ENCODE measurements around the gene KRAS. TPM values are rescaled to one million over a fixed set of nuclear protein-coding genes. Genes with fewer than 3 reads are reported as not detected.

KRAS gene
- total RNA-seq, 4 donors from 2014 or later: 4.6 to 39.5 (median 23.8) TPM

GRCh38 chr12:25208554-25208953 lies 42.2 kb downstream of the KRAS start:
- intact Hi-C loops (cut with DNase I; ENCODE audit: low total_unique reads): no loop called here
- Histone ChIP-seq H3K27me3 (no peaks in the 10 kb centered on the region), H3K27ac (no peak overlapping the region), H3K36me3 (no peaks in the 10 kb centered on the region), H3K4me1 (no peaks in the 10 kb centered on the region), H3K4me3 (no peak overlapping the region), H3K9me3 (no peaks in the 10 kb centered on the region)
- TF ChIP-seq CTCF (IDR thresholded peaks at IDR 0.05): no peak
- no peak for TF ChIP-seq POLR2A (IDR thresholded peaks at IDR 0.05)
- no peak for DNase-seq

GRCh38 chr12:25207846-25208245 lies 42.9 kb downstream of the KRAS start:
- Histone ChIP-seq H3K27ac (no peak overlapping the region), H3K27me3 (no peaks in the 10 kb centered on the region), H3K9me3 (no peaks in the 10 kb centered on the region), H3K4me3 (no peak overlapping the region), H3K36me3 (no peaks in the 10 kb centered on the region), H3K4me1 (no peaks in the 10 kb centered on the region)
- intact Hi-C loops (cut with DNase I; ENCODE audit: low total_unique reads): no loop called here
- no peak for DNase-seq
- TF ChIP-seq POLR2A (IDR thresholded peaks at IDR 0.05): no peak
- no peak for TF ChIP-seq CTCF (IDR thresholded peaks at IDR 0.05)

- TF ChIP-seq CTCF (IDR thresholded peaks at IDR 0.05) (no peak), POLR2A (IDR thresholded peaks at IDR 0.05) (no peak)
- intact Hi-C loops (cut with DNase I; ENCODE audit: low total_unique reads): no loop called here
- no peak overlapping the region for H3K4me3 ChIP-seq
Observed at GRCh38 chr12:25207411-25207810, 43.3 kb downstream of the KRAS start.

GRCh38 chr12:25202137-25202536 lies 48.6 kb downstream of the KRAS start:
- DNase-seq: no peak
- Histone ChIP-seq H3K36me3 (no peaks in the 10 kb centered on the region), H3K27ac (no peak overlapping the region), H3K27me3 (no peaks in the 10 kb centered on the region), H3K9me3 (no peaks in the 10 kb centered on the region), H3K4me3 (no peak overlapping the region), H3K4me1 (no peaks in the 10 kb centered on the region)
- intact Hi-C loops (cut with DNase I; ENCODE audit: low total_unique reads): no loop called here
- TF ChIP-seq CTCF (IDR thresholded peaks at IDR 0.05) (no peak), POLR2A (IDR thresholded peaks at IDR 0.05) (no peak)

More at GRCh38 chr12:25207411-25207810, 43.3 kb downstream of the KRAS start:
- DNase-seq: no peak
- no peaks in the 10 kb centered on the region for H3K27me3 ChIP-seq
- no peaks in the 10 kb centered on the region for H3K9me3 ChIP-seq
- no peaks in the 10 kb centered on the region for H3K36me3 ChIP-seq
- no peaks in the 10 kb centered on the region for H3K4me1 ChIP-seq
- no peak overlapping the region for H3K27ac ChIP-seq

- Histone ChIP-seq H3K4me3 (no peak overlapping the region), H3K9me3 (no peaks in the 10 kb centered on the region), H3K27me3 (no peaks in the 10 kb centered on the region), H3K27ac (no peak overlapping the region), H3K4me1 (peaks cover 0 to 4% of the 10 kb centered on the region in 2 donors), H3K36me3 (no peaks in the 10 kb centered on the region)
- TF ChIP-seq CTCF (IDR thresholded peaks at IDR 0.05) (no peak), POLR2A (IDR thresholded peaks at IDR 0.05) (no peak)
- intact Hi-C loops (cut with DNase I; ENCODE audit: low total_unique reads): no loop called here
- no peak for DNase-seq
Observed at GRCh38 chr12:25200703-25201102, 50.0 kb downstream of the KRAS start.
